Renal cortical epithelial cell (primary cell): ENCODE measurements around the gene SLC38A6. TPM values are rescaled to one million over a fixed set of nuclear protein-coding genes. Genes with fewer than 3 reads are reported as not detected.
A peak's percentile ranks its signal among the peaks of the same experiment; 100 is the strongest.

Experiments used
- DNase-seq: peaks from one replicate; pipeline ENCODE4 v3.0.0-alpha.2; 2011; ENCODE audit warnings: low read depth
- total RNA-seq: library from RNA; depleted of rRNA; stranded (reverse); fragments of >200 nt; gene quantifications from 2 replicates; pipeline ENCODE4 v1.2.3, GENCODE V29; 2014

SLC38A6 gene
- total RNA-seq, result 25.9 and 34.7 TPM in 2 replicates

DNA sequence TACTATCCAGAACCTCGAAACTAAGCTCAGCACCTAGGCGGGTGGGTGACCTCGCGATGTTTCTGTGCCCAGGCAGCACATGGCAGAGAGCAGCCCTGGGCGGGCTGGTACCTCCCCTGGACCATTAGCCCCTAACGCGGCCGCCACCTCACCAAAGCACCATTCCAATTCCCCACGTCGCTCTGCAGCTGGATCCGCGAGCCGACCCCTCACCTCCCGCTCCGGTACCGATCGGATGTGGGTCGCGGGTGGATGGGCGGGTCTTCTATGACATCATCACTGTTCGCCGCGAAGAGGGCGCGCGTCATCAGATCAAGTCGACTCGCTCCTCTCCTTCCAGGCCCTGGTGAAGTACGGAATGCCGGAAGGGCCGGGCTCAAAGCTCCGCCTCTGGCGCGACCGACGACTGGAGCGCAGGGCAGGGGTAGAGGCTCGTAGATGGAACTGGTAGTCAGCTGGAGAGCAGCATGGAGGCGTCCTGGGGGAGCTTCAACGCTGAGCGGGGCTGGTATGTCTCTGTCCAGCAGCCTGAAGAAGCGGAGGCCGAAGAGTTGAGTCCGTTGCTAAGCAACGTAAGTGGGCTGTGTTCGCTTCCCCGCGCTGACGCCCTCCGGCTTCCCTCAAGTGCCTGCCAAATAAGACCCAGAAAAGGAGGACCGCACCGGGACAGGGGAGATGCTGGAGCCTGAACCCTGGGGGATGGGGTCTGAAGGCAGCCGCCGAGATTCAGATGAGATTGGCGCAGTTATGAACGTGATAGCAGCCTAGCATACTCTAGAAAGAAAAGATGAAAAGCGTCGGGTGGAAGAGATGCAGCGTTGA lies at the start of gene SLC38A6, which contains the start of gene TRMT5:
TSS of gene SLC38A6 (plus strand) at position 435 of the 822 bp plus-strand sequence. CDS start at position 468, 33 bp downstream.
TSS of gene TRMT5 (minus strand) at position 269 of the 822 bp plus-strand sequence. CDS start at position 163, 106 bp downstream.
- peak; percentile 88 for DNase-seq

GRCh38 chr14:60933920-60934655 lies 47.0 kb upstream of the SLC38A6 start:
- DNase-seq, result no peak

DNA sequence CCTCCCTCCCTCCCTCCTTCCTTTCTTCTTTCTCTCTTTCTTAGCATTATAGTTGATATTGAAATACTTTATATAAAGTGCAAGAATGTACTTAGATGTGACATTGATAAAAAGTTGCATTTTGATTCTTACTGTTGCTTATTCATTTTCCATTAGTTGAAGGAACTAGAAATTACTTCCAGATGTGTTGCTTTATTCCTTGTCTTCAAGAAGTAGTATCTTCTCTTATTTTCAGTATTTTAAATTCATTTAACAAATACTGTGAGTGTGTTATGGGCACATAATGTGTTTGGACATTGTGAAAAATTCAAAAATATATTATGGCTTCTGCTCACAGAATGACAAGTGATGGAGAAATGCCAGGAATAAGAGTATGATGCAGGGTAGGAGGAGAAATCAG lies 45.7 kb upstream of the SLC38A6 start:
- DNase-seq, result no peak

DNA sequence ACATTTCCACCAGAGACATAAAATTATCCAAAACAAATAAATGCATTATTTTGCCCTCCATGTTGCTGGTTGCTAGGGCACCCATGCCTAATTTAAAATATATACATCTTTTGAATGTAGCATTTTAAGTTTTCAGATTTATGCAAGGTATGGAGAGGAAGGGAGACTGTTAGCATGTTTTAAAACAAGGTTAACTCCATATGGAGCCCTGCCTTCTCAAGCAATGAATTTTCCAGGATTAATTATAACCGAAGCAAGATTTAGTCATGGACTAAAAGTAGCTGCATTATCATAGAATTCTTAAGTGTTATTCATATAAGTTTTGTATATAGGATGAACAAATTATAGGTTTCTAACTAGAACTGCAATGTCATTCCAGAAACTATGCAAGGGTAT lies 37.4 kb upstream of the SLC38A6 start:
- DNase-seq, result no peak

GRCh38 chr14:60944204-60944603 lies 36.8 kb upstream of the SLC38A6 start:
- DNase-seq, result no peak

- DNase-seq, result no peak
These were observed 35.1 kb upstream of the SLC38A6 start for GRCh38 chr14:60945984-60946383.

- DNase-seq, result no peak
These were observed 34.3 kb upstream of the SLC38A6 start for GRCh38 chr14:60946773-60947172.

- no peak for DNase-seq
These were observed 29.1 kb upstream of the SLC38A6 start for GRCh38 chr14:60951776-60952435.

DNA sequence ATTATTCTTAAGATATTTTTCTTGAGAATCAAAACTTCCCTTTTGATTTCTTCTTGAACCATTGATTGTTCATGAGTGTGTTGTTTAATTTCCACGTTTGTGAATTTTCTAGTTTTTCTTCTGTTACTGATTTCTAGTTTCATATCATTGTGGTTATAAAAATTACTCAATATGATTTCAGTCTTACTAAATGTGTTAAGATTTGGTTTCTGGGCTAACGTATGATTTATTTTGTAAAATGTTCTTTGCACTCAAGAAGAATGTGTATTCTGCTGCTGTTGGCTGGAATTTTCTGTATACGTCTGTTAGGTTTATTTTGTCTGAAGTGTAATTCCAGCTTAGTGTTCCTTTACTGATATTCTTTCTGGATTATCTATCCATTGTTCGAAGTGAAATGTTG lies 24.8 kb upstream of the SLC38A6 start:
- no peak for DNase-seq

GRCh38 chr14:60956632-60957031 lies 24.4 kb upstream of the SLC38A6 start:
- no peak for DNase-seq

- no peak for DNase-seq
These were observed 22.9 kb upstream of the SLC38A6 start for GRCh38 chr14:60958146-60958545.

DNA sequence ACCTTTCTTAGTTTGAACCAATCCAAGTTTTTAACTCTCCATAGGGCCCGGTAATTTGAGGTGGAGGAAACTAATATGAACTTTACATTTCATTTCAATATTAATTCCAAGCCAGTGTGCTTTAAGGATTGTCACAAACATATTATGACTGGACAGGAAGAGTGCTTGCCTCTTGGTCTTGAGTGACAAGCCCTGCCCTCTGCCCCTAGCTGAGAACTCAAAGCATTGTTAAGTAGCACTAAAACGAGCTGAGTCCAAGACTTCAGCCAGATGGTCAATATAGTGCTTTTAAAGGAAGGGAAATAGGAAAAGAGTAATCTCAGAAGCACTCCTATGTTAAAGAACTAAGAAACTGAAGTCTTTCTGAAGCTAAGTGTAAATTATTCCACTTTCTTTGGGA lies 17.3 kb upstream of the SLC38A6 start:
- no peak for DNase-seq

DNA sequence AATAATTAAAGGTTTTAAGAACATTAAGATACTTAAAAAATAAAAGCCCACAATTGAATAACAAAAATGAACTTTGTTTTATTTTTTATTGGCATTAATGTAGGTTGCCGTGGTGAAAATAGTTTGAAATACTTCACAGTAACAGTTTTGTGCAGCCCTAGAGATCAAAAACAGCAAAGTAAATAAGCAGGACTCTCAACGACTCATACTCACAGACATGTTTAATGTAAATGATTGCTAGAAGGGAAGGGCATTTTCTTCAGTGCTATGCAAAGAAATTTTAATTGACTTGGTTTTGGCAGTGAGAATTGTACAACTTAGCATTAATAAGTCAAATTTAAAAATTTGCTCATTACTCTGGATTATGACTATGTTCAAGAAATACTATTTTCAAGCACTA lies 16.1 kb upstream of the SLC38A6 start:
- DNase-seq, result peak; percentile 66

DNA sequence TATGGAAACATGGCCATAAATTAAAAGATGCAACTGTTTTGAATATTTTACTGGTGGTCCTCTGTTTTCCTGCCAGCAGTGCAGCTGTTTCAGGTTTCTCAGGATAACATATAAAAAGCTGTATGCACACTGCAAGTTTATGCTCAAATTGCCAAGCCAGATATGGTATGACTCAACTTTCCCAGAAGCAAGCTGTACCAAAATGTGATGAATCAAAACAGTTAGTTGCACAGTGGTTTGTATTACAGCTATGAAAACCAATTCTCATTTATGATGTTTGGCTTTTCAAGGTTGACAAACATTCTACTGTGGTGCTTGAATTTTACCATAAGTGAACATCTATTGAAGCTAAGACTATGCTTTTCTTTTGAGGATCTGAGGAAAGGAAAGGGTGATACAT lies 15.6 kb upstream of the SLC38A6 start:
- peak; percentile 74 for DNase-seq

- DNase-seq, result peak; percentile 80
These were observed 12.9 kb upstream of the SLC38A6 start for GRCh38 chr14:60968099-60968498.

GRCh38 chr14:60968671-60969070 lies 12.4 kb upstream of the SLC38A6 start:
- no peak for DNase-seq

- DNase-seq, result peak; percentile 82
These were observed 10.9 kb upstream of the SLC38A6 start for GRCh38 chr14:60970146-60970545.

GRCh38 chr14:60971271-60971670 lies 9.8 kb upstream of the SLC38A6 start:
- DNase-seq, result no peak

DNA sequence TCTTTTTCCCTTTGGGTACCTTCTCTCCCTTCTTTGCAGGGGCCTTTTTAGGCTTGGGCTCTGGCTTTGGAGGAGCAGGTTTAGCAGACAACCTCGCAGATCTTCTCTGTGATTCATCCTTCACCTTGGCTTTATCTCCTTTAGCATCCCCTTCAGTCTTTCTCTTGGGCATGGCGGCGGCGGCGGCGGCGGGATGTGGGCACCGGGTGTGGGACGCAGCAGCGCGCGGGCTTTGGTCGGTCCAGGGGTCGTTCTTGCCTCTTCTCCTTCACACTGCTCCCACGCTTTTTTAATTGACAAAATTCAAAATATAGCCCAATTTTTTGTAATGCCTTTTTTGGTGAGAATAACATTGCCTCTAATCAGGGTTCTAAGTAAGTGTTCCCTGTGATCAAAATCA lies 8.8 kb upstream of the SLC38A6 start:
- no peak for DNase-seq

- DNase-seq, result no peak
These were observed 8.0 kb upstream of the SLC38A6 start for GRCh38 chr14:60973070-60973469.

DNA sequence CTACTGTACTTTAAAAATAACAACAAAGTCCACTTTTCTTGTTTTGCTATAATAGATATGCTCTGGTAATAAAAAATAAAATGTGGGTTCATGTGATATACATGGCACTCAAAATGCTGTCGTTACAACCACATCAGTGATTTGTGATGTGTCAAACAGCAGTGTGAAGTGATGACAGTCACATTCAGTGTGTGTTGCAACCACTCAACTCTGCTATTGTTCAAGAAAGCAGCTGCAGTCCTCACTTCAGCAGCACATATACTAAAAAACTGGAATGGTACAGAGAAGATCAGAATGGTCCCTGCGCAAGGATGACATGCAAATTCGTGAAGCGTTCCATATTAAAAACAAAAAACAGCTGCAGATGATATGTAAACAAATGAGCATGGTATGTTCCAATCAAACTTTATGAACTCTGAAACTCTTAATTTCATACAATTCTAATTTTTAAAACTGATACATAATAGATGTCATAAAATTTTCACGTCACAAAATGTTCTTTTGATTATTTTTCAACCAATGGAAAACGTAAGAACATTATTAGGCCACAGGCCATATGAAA lies 6.9 kb upstream of the SLC38A6 start:
- DNase-seq, result no peak

DNA sequence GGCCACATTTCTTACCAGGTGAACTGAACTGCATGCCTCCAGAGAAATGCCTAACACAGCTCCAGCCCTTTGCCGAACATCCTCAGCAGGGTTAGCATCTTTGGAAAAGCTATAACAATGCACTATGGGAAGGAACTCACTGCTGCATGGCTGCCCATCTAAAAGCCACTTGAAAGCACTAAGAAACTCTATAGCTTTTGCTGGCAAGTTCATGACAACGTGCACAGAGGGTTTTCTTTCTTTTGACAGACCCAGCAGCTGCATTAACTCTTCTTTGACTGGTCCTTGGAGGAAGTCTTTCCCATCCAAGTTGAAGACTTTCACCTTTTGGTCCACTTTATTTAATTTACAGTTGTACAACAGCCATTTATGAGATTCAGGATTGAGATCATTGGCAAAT lies 5.5 kb upstream of the SLC38A6 start:
- DNase-seq, result no peak
